Neural cell (in vitro differentiated cells): Measurements from ENCODE around the gene TTC34.

Source experiments
- CTCF ChIP-seq: fragments of 450-650 bp; IDR thresholded peaks from 2 replicates; pipeline ENCODE4 v1.5.1; 2014; ENCODE audit warnings: antibody characterized with exemption, mild to moderate bottlenecking, moderate library complexity; ENCODE audit not compliant: poor library complexity, severe bottlenecking
- EZH2 ChIP-seq: fragments of 200-600, 300-800 bp; shearing (Covaris generic), sonication (generic); IDR thresholded peaks from 2 replicates; pipeline ENCODE4 v1.6.1; 2014; ENCODE audit warnings: antibody characterized with exemption, low read length, borderline replicate concordance, mild to moderate bottlenecking; ENCODE audit not compliant: insufficient read depth, poor library complexity, severe bottlenecking
- REST ChIP-seq: IDR thresholded peaks from 2 replicates; pipeline ENCODE4 v1.6.1; 2012; ENCODE audit warnings: borderline replicate concordance
- SMC3 ChIP-seq: fragments of 450-650 bp; conservative IDR thresholded peaks from 2 replicates; pipeline ENCODE4 v1.6.1; 2014; ENCODE audit warnings: antibody characterized with exemption, mild to moderate bottlenecking, moderate library complexity; ENCODE audit not compliant: poor library complexity

- TF ChIP-seq CTCF (no peak), SMC3 (no peak), EZH2 (no peak), REST (no peak)
These were observed 157.3 kb downstream of the TTC34 start for GRCh38 chr1:2644171-2644570.
